ENCODE results near the gene ALDH8A1.

- TF ChIP-seq PHF8 (IDR thresholded peaks at IDR 0.05; ENCODE audit: borderline replicate concordance, low read depth) (no peak), BHLHE40 (IDR thresholded peaks at IDR 0.05; ENCODE audit: low read depth, low read length) (no peak), MAX (IDR thresholded peaks at IDR 0.05) (no peak), TFCP2L1 (CRISPR knock-in tag; IDR thresholded peaks at IDR 0.05) (no peak), POLR2A (IDR thresholded peaks at IDR 0.05; ENCODE audit: low read length) (no peak), CTCF (IDR thresholded peaks at IDR 0.05) (no peak), REST (IDR thresholded peaks at IDR 0.05) (no peak), CHD4 (IDR thresholded peaks at IDR 0.05; ENCODE audit: borderline replicate concordance) (no peak), ESRRA (IDR thresholded peaks at IDR 0.05; ENCODE audit: borderline replicate concordance, low read length) (no peak)
Observed at GRCh38 chr6:134918418-134918961, 31.4 kb downstream of the ALDH8A1 start.

Measured in A549 (cell line).